Measurements from ENCODE around the gene SULT4A1.

GRCh38 chr22:43910178-43910695, 47.9 kb upstream of the SULT4A1 start:
- TF ChIP-seq CTCF (IDR thresholded peaks at IDR 0.05) (no peak), POLR2AphosphoS5 (IDR thresholded peaks at IDR 0.05) (no peak)

All from breast epithelium (tissue), 3 donors.